ELF-1 (cell line): Measurements from ENCODE around the gene MICALL1.

Experiments used
- DNase-seq: peaks from one replicate; pipeline ENCODE4 v3.0.0-alpha.2; 2016; ENCODE audit warnings: low read depth, low spot score

The MICALL1 gene

DNA sequence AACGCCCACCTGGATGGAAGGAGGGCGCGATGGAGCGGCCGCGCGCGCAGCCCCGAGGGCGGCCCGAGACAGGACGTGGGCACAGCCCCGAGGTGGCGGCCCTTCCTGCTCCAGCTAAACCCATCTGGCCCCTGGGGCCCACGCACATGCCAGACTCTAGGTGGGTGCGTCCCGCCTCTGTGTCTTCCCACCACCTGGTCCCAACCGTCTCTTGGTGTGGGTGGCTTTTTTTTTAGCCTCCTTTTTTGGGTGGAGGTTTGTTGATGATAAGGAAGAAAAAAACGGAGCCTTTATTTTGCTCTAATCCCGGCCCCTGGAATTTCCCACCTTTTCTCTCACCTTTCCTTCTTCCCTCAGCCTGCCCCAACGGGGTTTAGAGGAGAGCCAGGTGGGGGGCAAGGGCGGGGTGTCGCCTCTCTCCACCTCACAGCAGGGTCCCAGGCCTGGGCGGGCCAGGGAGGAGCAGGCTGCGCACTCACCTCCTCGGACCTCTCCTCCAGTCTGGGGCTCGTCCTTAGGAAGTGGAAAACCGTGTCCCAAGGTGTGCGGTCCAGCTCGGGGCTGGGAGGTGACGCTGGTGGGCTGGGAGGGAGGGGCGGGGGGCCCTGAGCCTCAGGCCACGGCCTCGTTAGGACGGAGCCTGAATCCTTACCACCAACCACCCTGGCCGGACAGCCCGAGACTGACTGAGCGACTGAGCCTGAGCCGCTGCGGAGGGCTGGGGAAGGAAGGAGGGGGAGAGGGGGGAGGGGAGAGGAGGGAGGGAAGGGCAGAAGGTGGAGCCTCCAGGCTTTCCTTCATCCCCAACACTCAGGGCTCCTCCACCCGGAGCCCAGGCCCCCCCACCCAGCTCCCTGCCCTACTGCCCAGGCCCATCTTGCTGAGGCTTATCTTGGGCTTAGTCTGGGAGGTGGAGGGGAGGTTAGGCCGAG is 78.0 kb downstream of the MICALL1 start, which contains the start of gene SOX10:
Gene SOX10, minus strand, starts transcription at position 696 of the 932 bp plus-strand sequence. CDS start 771 bp downstream, outside the sequence.
- peak; percentile 24 for DNase-seq

DNA sequence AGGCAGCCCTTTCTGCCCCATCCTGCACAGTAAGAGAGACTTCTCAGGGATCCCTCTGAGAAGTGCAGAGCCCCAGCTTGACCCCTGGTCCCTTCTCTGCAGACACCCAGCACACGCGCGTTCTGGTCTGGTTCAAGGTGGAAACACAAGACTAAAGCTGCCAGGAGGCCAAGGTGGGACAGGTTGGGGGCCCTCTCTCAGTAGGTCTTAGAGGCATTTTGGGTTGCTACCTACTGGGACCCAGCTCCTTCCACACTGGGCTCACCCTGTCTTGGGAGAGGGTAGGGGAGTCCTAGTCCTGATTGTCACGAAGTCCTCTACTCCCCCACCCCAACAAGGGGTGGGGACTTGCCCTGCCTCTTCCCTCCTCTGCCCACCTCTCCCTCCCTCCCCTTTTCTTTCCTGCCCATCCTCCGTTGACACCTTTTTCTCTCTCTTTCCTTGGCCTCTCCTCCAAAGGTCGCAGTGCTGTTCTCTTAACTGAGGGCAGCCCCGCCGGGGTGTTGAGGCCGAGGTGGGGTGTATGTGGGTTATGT is 79.0 kb downstream of the MICALL1 start:
- DNase-seq: no peak

- no peak for DNase-seq
Observed at GRCh38 chr22:37985751-37986281, 79.7 kb downstream of the MICALL1 start.

- DNase-seq: no peak
Observed at GRCh38 chr22:37986371-37986770, 80.3 kb downstream of the MICALL1 start.

- no peak for DNase-seq
Observed at GRCh38 chr22:37989146-37990045, 83.3 kb downstream of the MICALL1 start.

DNA sequence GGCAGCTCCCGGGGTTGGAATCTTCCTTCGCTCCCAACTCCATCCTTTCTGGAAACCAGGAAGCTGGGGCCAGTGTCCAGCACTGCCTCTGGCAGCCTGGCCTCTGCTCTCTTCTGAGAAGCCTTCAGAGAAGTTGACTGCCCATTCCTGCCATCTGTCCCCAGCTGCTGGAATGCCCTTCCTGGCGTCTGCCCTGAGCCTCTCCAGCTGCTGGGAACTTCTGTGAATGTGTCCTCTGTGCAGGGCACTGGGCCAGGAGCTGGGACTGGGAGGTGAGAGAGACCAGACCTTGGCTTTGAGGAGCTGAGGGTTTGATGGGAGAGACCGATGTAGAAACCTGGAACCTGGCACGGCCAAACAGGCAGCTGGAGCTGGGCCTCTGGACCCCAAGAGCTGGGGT is 84.2 kb downstream of the MICALL1 start:
- DNase-seq: no peak

DNA sequence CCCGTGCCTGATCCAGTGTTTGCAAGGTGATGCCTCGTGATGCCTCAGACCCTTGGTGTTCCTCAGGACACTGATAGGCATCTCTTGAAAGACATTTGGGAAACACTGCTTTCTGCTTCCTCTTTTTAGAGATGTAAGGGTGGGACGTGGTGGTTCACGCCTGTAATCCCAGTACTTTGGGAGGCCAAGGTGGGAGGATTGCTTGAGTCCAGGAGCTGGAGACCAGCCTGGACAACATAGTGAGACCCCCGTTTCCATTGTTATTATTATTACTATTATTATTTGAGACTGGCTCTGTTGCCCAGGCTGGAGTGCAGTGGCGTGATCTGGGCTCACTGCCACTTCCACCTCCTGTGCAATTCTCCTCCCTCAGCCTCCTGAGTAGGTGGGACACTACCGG is 84.8 kb downstream of the MICALL1 start:
- DNase-seq: no peak

- DNase-seq: no peak
Observed at GRCh38 chr22:37991731-37992442, 85.8 kb downstream of the MICALL1 start.
